Astrocyte of the spinal cord (primary cell): Measurements from ENCODE around the gene ARHGAP26.

Source experiments
- DNase-seq: peaks from one replicate; pipeline ENCODE4 v3.0.0; 2011; ENCODE audit warnings: low read depth, low spot score
- H3K4me3 ChIP-seq: 2 replicates; pipeline ENCODE4 v1.5.1; 2011; ENCODE audit warnings: low read depth, mild to moderate bottlenecking, low read length, moderate library complexity
- in situ Hi-C: cut with HindIII; loops from 2 replicates; pipeline ENCODE4 v1.10.0; 2017; ENCODE audit warnings: low sequenced_read_pairs
- TF ChIP-seq, protein P1 (sequence below): IDR thresholded peaks from 2 replicates; pipeline ENCODE4 v1.5.1; 2012; ENCODE audit warnings: low read depth, mild to moderate bottlenecking, low read length, inconsistent platforms

ARHGAP26 gene

DNA sequence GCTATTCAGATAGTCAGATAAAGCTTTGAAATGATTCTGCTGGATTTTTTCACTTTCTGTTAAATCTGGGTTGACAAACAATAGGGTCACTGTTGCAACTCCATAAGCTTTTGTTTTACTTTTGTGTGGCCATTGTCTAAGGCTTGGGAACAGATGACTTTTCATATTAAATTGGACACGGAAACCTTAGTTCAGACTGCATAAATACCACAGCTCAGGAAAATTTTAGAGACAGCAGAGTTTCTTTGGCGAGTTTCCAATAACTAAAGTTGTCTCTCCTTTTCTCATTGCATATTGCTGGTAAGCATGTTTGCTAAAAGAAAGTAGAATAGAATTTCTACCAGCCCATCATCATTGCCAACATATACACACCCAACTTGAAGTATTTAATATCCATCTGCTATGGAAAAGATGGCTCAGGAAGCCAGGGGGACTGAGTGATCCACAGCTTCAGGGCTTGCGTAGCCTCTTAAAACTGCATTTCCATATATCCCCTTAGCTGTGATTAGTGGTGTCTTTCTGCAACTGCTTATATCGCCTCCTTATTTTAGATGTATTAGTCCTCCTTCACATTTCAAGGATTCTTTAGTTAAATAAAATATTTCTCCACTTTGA lies 168.2 kb downstream of the ARHGAP26 start:
- H3K4me3 ChIP-seq, result no peak overlapping the region
- DNase-seq, result no peak
- in situ Hi-C loops, result no loop called here

DNA sequence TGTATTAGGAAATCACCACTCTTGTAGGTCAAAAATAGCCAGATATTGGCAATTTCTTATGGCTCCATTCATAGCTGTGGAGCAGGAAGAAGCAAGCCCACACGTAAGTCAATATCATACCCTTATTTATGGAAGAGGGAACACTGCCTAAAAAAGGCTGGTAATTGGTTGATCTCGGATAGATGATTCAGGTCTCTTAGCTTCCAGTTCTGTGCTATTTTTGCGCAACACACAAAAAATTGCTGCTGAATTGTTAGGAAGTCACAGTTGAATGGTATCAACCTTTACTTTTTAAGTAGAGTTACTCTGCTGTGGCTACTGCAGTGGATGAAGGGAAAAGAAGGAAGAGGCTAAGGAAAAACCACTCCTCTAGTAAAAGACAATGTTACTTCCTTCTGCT lies 168.8 kb downstream of the ARHGAP26 start:
- in situ Hi-C loops, result no loop called here
- TF ChIP-seq, protein P1, sequence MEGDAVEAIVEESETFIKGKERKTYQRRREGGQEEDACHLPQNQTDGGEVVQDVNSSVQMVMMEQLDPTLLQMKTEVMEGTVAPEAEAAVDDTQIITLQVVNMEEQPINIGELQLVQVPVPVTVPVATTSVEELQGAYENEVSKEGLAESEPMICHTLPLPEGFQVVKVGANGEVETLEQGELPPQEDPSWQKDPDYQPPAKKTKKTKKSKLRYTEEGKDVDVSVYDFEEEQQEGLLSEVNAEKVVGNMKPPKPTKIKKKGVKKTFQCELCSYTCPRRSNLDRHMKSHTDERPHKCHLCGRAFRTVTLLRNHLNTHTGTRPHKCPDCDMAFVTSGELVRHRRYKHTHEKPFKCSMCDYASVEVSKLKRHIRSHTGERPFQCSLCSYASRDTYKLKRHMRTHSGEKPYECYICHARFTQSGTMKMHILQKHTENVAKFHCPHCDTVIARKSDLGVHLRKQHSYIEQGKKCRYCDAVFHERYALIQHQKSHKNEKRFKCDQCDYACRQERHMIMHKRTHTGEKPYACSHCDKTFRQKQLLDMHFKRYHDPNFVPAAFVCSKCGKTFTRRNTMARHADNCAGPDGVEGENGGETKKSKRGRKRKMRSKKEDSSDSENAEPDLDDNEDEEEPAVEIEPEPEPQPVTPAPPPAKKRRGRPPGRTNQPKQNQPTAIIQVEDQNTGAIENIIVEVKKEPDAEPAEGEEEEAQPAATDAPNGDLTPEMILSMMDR, result no peak
- no peak for DNase-seq
- no peak overlapping the region for H3K4me3 ChIP-seq

More for the DNA sequence above, 168.2 kb downstream of the ARHGAP26 start:
- TF ChIP-seq, protein P1, result no peak

DNA sequence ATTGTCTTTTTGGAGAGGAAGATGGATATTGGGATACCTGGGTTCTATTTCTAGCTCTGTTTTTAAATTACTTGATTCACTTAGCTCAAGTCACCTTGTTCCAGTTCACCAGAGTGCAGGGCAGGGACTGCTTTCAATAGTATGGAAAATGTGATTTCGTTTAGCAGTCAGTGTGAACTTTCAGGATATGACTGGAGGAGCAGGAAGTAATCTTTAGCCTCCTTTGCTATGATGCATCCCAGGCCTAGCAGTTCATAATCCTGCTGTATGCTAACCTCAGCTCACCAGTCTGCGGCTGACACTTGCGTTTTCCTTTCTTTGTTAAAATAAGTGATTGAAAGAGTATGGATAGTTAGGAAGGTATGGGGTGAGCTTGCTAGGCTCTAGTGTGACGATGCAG lies 169.7 kb downstream of the ARHGAP26 start:
- no peak overlapping the region for H3K4me3 ChIP-seq
- in situ Hi-C loops, result no loop called here

DNA sequence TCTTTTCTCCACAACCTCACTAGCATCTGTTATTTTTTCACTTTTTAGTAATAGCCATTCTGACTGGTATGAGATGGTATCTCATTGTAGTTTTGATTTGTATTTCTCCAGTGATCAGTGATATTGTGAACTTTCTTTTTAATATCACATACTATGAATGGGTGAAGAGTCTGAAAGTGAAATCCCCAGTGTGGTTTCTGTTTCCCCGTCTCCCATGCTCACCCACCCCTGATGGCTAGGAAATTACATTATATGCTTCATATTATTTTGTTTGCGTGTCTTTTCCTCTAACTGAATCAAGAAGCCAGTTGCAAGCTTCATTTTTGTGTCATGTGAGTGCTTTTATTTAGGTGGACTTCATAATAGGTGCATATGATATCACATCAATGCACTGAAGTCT lies 171.1 kb downstream of the ARHGAP26 start:
- H3K4me3 ChIP-seq, result no peak overlapping the region
- TF ChIP-seq, protein P1, result no peak
- no peak for DNase-seq
- in situ Hi-C loops, result no loop called here

More for the DNA sequence above, 169.7 kb downstream of the ARHGAP26 start:
- no peak for DNase-seq
- TF ChIP-seq, protein P1, result no peak

DNA sequence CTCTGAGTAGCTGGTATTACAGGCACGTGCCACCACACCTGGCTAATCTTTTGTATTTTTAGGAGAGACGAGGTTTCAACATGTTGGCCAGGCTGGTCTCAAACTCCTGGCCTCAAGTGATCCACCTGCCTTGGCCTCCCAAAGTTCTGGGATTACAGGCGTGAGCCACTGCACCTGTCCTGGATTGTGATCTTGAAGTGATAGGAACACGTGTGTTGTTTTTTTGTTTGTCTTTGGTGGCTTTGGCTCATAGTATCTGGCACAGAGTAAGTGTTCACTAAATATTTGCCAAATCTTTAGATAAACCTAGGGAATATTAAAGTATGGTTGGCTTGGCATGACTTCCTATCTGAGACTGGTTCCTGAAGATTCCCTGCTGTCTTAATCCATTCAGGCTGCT lies 172.7 kb downstream of the ARHGAP26 start:
- TF ChIP-seq, protein P1, result no peak
- no peak overlapping the region for H3K4me3 ChIP-seq
- DNase-seq, result no peak
- in situ Hi-C loops, result no loop called here

DNA sequence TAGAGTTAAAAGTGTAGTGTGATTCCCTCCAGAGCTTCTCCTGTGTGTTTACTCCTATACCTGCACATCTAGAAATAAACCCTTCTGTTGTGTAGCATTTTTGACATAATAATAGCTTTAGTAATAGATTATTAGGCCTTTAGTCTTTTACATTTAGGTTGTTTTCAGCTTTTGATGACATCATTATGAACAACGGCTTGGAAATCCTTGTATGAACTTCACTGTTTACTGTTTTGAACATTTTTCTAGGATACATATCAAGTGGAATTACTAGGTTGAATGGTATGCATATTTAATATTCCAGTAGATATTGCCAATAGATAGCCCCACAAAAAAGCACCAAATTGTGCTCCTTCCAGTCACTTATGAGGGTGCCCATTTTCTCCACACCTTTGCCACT lies 174.0 kb downstream of the ARHGAP26 start:
- in situ Hi-C loops, result no loop called here
- no peak overlapping the region for H3K4me3 ChIP-seq
- no peak for DNase-seq
- TF ChIP-seq, protein P1, result no peak

DNA sequence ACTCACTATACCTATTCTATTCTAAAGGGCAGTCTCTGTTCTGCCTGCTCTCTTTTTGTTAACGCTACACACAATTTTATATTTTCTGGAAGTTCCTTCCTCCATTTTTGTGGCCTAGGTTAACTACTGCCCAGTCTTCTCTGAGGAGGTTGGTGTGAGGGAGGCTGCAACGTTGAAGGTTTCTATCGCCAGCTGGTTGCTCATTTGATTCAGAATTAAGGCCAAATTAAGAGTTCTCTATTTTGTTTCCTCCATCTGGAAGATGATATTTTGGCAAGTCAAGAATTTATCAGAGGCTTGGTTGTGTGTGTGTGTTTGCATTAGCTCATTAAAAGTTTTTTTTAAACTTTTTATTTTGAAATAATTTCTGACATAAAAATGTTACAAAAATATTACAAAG lies 175.1 kb downstream of the ARHGAP26 start:
- H3K4me3 ChIP-seq, result no peak overlapping the region
- in situ Hi-C loops, result no loop called here
- DNase-seq, result no peak
- TF ChIP-seq, protein P1, result no peak
